Measurements from ENCODE around the gene PEDS1.
"Not testable (repeated sequence)": the region's sequence is repeated elsewhere in the genome, so short reads cannot be mapped to it uniquely, and the experiment has no call there.

PEDS1 gene

DNA sequence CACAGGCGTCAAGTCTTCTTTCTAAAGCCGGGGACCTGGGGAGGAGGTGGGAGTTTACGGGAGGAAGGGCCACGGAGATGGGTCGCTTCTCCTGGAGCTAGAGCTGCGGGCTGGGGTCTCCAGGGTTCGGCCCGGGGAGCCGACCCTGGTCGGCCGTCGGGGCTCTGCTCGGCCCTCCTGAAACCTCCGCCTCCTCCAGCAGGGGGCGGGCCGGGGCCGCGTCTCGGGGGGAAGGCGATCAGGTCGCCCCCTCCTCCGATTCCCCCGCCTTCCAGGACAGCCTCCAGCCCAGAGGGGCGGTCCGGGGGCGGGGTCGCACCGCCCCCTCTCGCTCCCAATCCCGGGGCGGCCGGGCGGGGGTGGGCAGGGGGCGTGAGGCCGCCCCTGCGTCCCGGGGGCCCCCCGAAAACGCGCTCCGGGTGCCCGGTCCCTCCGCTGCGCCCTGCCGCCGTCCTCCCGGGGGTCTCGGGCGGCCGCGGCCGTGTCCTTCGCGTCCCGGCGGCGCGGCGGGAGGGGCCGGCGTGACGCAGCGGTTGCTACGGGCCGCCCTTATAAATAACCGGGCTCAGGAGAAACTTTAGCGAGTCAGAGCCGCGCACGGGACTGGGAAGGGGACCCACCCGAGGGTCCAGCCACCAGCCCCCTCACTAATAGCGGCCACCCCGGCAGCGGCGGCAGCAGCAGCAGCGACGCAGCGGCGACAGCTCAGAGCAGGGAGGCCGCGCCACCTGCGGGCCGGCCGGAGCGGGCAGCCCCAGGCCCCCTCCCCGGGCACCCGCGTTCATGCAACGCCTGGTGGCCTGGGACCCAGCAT is 36.9 kb upstream of the PEDS1 start, which contains the start of gene CEBPB:
Gene CEBPB (plus strand): TSS at position 580 of the 814 bp plus-strand sequence. CDS start 204 bp downstream, at position 784.
- peak; percentile 78 to 79 for DNase-seq

DNA sequence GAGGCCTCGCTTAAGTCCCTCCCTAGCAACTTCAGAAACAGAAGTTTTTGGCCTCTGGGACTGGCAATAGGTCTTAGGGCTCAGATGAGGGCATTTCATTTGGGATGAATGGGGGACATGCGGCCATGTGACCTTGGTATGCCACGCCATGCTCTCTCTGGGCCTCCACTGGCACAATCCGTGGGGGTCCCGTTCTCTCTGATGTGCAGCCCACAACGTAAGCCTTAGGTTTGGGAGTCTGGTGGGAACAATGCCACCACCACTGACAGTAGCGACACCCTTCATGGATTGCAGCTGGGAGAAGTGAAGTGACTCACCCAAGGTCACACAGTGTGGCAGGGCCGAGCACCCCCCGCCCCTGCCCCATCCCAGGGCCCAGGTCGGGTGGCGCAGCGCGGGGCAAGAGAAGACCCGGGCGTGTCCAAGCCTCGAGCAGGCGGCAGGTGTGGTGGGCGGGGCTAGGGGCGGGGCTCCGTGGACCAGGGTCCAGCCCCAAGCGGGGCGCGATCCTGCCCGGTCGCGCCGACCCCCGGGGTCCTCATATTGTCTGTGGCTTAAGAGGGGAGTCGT is 36.2 kb upstream of the PEDS1 start:
- DNase-seq: peak; percentile 18 to 27

DNA sequence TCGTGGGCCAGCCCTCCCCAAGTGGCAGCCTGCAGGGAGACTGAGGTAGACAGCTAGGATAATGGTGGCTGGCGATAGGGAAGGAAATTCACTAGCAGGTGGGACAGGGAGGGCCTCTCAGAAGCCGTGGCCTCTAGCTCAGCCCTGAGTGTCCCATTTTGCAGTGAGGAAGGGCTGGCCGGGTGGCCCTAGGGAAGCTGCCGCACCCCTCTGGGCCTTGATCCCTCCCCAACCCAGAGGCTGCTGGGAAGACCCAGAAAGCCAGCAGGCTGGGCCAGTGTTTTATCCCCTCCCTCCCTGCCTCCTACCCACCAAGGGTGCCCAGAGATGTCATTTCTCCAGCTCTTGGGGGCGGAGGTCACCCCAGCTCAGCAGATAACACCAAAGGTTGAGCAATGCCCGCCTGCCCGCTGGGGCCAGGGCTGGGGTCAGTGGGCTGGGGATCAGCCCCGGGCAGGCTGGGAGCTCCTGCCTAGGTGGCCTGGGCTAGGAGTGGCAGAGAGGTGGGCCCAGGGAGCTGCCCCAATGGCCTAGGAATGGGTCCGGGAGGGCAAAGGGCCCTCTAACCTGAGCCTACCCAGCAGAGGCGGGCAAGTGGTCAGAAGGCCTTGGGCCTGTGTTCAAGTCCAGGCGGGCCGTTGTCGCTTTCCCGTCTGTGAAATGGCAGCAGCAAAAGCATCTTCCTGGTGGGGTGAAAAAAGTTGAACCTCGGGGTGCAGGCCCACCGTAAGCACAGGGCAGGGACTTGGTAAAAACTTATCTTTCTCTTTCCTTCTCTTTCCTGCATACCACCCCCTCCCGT is 35.6 kb upstream of the PEDS1 start:
- no peak for DNase-seq

DNA sequence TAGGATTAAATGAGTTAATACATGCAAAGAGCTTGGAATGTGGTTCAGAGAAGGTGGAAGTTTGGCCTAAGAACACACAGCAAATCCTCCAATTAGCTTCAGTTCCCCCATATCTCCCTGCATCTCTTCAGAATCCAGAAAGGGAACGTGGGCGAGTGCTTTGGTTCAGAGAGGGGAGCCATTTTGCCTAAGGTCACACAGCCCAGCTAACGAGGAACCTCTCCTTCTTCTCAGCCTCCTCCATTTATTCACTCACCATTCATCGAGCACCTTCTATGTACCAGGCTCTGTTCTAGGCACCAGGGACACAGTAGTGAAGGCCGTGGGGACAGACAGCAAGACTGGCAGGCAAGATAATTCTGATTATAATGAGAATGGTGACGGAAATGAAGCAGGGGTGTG is 34.8 kb upstream of the PEDS1 start:
- DNase-seq: no peak

DNA sequence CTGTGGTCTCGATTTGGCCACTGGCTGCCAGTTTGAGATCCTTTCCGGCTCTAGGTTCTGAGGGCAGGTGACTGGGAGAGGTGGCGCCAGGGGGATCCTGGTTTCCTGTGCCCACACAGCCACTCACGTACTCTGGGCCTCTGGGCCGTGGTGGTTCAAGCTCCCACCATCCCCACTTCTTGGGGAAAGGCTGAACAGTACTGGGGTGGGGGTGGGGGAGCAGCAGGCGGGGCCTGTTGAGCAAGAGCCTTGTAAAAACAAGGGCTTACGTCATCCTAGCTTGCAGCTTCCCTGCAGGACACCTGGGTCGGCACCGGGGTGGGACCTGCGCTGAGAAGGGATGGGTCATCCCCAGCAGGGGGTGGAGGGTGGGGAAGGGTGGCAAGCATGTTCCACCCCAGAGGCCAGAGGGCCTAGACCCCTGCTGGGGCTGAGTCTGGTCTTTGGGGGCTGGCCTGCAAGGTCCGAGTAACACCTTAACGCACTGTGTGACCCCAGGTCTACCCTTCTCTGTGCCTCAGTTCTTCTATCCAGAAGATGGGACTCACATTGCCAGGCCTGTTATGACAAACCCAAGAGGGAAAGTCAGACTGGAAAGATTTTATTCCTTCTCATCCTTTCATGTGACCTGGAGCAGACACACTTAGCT is 34.0 kb upstream of the PEDS1 start:
- no peak for DNase-seq

DNA sequence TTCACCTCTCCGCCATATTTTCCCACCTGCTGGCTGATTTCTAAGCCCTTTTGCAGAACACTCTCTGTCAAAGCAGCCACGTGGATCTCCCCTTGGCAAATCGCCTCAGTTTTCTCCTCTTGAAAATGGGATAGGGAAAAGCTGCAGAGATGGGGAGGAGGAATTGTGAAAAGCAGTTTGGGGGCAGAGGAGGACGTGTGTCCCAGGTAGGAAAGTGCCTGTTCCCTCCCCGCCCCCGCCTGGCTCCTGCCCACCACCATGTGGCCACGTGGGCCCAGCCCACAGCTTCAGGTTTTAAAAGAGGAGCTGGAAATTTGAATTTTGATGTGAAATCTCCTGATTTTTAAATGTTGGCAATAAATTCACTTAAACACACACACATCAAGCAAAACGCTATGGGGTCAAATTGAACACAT is 33.5 kb upstream of the PEDS1 start:
- DNase-seq: no peak

DNA sequence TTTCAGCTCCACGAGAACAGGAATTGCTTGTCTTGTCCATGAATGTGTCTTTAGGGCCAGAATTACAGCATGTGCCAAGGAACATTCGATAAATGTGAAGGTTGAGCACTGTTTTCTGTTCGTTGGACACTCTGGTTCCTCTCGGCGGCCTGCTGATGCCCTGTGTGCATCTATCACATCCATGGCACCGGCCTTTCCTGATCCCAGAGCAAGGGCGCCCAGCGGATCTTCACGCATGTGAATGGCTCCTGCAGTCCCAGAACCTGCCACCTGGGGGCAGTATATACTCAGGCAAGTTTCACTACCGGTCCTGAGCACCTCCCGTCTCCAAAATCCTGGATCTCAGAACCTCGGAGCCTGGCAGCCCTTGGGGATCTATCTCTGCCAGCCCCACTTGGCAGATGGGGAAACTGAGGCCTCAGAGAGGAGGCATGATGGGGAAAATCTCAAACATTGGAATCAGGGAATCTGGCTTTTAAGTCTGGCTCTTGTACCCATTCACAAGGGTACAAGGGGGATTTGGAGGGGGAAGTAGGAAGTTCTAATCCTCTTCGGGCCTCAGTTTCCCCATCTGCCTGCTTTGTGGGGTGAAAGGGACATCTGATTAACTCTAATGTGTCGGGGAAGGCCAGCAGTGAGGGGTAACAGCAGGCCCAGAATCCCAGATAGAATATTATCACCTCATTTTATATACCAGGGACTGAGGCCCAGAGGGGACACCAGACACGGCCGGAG is 32.8 kb upstream of the PEDS1 start:
- DNase-seq: peak; percentile 87 to 93

DNA sequence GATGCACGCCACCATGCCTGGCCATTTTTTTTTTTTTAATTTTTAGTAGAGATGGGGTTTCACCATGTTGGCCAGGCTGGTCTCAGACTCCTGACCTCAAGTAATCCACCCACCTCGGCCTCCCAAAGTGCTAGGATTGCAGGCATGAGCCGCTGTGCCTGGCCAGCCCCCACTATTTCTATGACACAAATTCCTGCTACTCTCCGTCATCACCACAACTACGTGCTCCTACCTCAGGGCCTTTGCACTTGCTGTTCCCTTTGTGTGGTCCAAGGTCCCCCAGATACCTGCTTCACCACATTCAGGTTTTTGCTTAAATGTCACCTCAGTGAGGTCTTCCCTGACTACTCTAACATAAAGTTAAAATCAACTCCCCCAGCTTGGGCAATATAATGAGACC is 31.9 kb upstream of the PEDS1 start:
- no peak for DNase-seq

DNA sequence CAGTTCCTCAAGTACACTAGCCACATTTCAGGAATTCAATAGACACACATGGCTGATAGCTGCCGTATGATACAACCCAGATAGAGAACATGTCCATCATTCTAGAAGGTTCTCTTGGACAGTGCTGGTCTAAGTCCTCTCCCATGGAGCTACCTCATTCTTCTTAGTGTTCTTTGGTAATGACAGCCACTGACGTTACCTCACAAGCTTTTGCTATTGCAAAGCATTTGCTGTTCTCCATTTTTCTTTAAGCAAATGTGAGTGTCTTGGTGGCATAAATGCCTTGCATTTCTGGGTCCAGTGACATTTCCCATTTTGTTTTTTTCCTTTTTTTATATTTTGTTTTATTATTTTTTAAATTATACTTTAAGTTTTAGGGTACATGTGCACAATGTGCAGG is 28.8 kb upstream of the PEDS1 start:
- no peak for DNase-seq

DNA sequence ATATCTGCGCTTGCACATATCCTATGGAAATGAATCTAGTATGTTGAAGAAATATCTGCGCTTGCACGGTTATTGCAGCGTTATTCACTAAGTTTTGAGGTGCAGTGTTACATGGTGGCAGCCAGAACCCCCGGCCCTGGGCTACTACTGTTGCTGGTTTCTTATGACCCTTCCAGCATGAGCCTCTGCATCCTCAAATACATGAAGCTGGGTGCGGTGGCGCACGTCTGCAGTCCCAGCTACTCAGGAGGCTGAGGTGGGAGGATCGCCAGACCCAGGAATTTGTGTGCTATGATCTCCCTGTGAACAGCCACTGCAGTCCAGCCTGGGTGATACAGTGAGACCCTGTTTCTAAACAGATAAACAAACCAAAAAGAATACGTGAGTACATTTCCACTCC is 27.8 kb upstream of the PEDS1 start:
- no peak for DNase-seq

DNA sequence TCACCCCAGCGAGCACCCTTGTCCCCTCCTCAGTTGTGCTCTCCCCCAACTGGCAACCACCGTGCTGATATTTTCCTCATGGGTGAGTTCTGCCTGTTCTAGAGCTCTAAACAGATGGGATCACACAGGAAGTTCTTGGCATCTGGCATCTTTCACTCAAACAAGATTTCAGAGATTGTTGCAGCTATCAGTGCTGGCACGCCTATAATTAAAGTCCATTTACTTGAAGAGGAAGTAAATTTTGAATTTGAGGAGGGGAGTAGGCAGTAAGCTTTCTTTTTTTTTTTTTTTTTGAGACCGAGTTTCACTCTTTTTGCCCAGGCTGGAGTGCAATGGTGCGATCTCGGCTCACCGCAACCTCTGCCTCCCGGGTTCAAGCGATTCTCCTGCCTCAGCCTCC is 25.1 kb upstream of the PEDS1 start:
- DNase-seq: not testable (repeated sequence)

DNA sequence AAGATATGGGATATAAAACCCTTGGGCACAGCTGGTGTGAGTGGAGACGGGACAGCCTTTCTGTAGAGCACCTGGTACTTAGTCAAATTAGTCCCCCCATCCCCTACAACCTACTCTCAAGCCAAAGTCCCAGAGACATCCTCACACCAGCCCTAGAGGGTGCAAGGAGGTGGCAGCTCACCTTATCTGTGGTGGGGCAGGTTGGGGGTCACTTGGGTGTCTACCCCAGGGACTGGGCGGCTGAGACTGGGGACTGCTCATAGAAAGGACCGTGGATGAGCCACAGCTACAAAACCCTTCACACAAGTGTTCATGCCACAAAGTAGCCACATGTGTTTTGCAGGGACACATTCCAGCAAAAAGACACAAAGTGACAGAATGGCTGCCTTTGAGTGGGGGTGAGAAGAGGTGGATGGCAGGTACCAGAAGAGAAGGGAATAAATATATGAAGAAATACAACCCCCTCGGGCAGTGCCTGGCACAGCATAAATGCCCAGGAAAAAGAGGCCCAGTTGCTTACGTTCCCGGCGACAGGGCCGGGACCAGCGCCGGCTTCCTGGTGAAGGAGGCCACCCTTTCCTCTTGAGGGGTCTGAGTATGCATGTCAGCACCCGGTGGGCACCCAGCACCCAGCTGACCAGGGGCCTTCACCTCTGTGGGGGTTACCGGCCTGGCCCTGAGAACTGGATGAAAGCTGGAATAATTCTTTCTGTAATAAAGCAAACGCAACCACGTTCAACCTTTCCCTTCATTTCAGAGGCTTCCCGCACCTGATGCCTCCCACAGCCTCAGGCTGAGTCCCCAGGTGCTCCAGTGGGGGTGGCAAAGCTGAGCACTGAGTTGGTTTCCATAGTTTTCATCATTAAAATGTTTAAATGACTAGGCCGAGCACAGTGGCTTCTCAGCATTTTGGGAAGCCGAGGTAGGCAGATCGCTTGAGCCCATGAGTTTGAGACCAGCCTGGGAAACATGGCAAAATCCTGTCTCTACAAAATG is 22.7 kb upstream of the PEDS1 start:
- DNase-seq: no peak

DNA sequence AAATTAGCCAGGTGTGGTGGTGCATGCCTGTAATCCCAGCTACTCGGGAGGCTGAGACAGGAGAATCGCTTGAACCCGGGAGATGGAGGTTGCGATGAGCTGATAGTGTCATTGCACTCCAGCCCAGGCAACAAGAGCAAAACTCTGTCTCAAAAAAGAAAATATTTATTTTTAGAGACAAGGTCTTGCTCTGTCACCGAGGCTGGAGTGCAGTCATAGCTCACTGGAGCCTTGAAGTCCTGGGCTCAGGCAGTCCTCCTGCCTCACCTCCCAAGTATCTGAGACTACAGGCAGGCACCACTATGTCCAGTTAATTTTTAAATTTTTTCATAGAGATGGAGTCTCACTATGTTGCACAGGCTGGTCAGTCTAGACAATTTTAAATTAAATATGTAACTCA is 20.9 kb upstream of the PEDS1 start:
- DNase-seq: no peak

DNA sequence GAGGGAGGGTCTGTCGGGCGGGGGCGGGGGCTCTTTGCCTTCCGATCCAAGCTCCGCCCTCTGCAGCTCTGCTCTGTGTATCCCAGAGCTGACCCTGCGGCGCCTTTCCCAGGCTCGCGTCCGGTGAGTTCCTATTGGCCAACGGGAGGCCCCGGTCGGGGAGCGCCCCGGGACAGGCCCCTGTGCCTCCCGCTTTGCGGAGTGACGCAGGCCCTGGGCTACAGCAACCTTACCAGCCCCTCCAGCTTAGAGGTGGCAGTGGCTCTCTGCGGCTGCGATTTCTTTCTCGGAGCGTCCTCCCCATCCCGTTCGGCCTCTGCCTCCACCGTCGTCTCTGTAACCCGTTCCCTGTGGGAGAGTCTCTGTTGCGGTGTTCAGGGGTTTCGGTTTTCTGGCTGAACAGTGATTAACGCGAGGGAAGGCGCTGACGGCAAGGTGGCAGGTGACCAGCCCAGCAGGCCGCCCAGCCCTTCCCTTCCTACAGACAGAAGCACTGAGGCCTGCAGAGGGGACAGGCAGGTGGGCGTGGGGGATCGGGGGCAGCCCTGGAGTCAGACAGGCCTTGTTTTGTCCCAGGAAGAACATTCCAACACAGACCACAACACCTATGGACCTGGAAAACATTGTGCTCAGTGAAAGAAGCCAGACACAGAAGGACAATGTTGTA is 19.0 kb upstream of the PEDS1 start:
- DNase-seq: no peak

DNA sequence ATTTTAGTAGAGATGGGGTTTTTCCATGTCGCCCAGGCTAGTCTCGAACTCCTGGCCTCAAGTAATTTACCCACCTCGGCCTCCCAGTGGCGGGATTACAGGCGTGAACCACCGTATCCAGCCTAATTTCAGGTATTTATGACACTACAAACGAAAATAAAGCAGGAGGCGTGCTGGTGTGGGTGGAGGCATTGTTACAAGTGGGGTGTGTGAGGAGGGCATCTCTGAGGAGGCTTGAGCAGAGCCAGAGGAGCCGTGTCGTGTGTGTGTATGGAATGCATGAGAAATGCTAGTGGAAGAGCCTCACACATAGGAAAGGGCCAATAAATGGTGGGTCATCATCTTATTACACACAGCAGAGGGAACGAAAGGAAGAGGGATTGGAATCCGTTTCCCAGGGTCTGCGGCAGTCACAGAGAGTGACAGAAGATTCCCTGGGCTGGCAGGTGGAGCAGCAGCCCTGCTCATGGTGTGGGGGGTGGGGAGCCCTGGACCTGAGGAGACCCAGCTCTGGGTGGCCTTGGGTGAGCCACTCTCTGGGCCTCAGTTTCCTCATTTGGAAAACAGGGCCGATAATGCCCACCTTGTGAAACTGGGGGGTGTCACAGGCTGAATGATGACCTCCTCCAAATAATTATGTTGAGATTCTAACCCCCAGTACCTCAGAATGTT is 17.2 kb upstream of the PEDS1 start:
- no peak for DNase-seq

DNA sequence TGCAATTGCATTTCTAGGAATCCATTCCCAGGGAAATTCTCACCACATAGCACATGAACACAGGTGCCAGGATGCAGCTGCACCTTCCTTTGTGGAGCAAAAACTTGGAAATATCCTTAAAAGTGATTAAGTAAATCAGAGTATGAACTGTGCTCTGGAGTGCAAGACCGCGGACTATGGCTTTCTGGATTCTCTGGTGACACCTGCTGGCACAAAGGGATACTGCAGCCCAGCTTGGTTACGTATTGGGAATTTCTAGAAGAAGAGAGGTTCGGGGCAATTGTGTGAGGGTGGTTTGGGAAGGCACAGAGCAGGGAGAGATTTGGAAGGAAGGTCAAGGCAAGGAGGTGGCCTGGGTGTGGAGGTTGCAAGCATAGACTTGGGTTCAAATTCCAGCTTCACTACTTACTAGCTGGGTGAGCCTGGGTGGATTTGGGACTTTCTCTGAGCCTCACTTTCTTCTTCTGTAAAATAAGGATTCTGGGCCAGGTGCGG is 15.9 kb upstream of the PEDS1 start:
- DNase-seq: peak; percentile 82 to 88

DNA sequence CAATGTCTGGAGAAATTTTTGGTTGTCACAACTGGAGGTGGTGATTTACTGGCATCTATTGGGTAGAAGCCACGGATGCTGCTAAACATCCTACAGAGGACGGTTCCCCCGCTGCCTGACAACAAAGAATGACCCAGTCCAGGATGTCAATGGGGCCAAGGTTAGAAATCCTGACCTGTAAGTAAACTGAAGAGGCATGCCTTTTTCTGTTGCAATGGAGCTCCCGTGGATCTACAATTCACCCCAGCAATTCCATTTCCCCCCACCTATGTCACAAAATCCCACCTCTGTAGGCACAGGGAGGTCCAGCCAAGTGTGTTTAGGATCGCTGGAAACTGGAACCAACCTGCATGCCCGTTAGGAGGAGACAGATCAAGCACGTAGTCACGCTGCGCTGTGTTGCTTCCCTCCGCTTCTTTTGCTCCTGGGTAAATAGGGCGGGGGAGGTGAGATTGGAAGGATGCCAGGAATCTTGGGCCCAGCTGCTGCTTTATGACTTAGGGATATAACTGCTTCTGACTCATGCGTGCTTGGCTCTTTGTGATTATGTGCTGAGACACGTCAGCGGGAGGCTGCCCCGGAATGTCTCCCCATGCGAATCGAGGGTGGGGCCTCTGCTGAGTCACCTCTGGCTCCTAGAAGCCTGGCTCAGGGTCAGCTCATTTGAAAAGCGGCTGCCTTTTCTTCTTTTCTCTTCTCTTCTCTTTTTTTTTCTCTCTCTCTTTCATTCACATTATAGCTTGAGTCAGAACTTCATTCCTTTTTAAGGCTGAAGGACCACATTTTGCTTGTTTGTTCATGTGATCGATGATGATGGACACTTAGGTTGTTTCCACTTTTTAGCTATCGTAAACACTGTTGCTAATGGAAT is 12.4 kb upstream of the PEDS1 start:
- peak; percentile 85 to 88 for DNase-seq

DNA sequence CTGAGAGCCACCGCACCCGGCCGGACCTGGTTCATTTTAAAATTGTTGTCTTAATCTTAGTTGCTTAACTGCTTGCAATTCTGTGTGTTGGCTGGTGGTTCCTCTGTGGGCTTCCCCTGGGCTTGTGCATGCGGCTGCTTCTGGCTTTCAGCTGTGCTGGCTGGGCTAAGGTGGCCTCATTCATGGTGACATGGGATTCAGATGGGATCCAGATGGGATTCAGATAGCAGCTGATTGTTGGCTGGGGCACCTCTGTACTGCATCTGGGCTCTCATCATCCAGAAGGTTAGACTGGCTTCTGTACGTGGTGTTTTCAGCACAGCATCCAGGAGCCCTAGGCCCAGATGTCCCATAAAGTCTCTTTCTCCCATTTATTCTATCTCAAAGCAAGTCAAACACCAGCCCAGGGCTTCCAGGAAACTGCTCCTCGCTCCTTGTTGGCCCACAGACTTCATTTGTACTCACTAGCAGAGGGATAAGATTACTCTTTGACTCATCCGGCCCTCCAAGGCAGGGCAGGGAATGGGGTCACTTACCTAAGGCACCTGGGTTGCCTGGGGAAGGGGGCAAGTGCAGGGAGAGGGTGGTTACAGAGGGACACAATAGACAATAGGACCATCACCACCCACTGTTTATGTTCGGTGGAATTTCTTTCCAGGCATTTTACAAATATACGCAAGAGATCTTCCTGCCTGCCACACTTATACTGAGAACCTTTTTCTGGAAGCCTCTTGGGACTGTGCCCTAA is 10.2 kb upstream of the PEDS1 start:
- no peak for DNase-seq

All from activated CD4-positive, alpha-beta T cell treated with anti-CD3 and anti-CD28 coated beads, Interleukin-2, amount 50 U/mL, for 4 hours (primary cell).